ENCODE data around the gene TRIP12.

DNA sequence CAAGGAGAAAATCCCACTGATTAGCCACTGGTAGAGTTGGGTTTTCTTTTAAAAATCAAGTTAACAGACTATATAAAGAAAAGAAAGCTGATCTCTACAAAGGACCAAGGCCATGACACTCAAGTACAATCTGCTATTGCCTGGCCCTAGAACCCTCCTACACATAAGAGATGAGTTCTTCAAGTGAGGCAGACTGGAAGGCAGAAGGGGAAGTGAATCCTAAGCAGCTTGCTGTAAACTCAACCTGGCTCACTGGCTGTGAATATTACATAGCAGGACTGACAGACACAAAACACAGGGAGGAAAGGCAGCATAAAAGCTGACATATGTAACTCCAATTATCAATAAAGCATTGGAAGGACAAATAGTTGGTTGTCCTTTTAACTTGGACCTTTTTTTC, 65.4 kb downstream of the TRIP12 start:
- TF ChIP-seq, protein P1, sequence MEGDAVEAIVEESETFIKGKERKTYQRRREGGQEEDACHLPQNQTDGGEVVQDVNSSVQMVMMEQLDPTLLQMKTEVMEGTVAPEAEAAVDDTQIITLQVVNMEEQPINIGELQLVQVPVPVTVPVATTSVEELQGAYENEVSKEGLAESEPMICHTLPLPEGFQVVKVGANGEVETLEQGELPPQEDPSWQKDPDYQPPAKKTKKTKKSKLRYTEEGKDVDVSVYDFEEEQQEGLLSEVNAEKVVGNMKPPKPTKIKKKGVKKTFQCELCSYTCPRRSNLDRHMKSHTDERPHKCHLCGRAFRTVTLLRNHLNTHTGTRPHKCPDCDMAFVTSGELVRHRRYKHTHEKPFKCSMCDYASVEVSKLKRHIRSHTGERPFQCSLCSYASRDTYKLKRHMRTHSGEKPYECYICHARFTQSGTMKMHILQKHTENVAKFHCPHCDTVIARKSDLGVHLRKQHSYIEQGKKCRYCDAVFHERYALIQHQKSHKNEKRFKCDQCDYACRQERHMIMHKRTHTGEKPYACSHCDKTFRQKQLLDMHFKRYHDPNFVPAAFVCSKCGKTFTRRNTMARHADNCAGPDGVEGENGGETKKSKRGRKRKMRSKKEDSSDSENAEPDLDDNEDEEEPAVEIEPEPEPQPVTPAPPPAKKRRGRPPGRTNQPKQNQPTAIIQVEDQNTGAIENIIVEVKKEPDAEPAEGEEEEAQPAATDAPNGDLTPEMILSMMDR (IDR thresholded peaks at IDR 0.05): no peak
- no peak for TF ChIP-seq EZH2 (IDR thresholded peaks at IDR 0.05; ENCODE audit: borderline replicate concordance, insufficient read depth, low read depth, low read length, poor library complexity, severe bottlenecking)
